ENCODE measurements around the gene GAL3ST1.
A peak's percentile ranks its signal among the peaks of the same experiment; 100 is the strongest.
"Not testable (repeated sequence)": the region's sequence is repeated elsewhere in the genome, so short reads cannot be mapped to it uniquely, and the experiment has no call there.

GAL3ST1 gene

GRCh38 chr22:30606455-30607299 is 32.2 kb upstream of the GAL3ST1 start, which contains the start of gene TCN2:
TSS of gene TCN2 (plus strand) at chr22:30607174. CDS start at chr22:30607332, 158 bp downstream.
- ATAC-seq (replicated peaks) (peak; percentile 70), DNase-seq (no peak)
- no peaks in the 10 kb centered on the region for H3K9me3 Mint-ChIP-seq
- H3K4me3 Mint-ChIP-seq, result peak within 1 kb of the TSS; percentile 69 to 92
- peak within 1 kb of the TSS; percentile 17 to 87 for H3K27ac Mint-ChIP-seq
- H3K27me3 Mint-ChIP-seq, result peaks cover 6 to 17% of the 10 kb centered on the region in 2 donors
- H3K36me3 Mint-ChIP-seq (ENCODE audit: insufficient read depth), result no peaks in the 10 kb centered on the region
- H3K4me1 Mint-ChIP-seq (ENCODE audit: low read depth in 2 of 2), result peaks cover 12 to 15% of the 10 kb centered on the region in 2 donors

- DNase-seq (peak; percentile 29 to 35 (median 32)), ATAC-seq (replicated peaks) (peak; percentile 62)
- Mint-ChIP-seq H3K9me3 (no peaks in the 10 kb centered on the region), H3K27me3 (peaks cover 6 to 13% of the 10 kb centered on the region in 2 donors), H3K4me3 (peak overlapping the region; percentile 25 to 92), H3K27ac (peak overlapping the region; percentile 19 to 20), H3K4me1 (ENCODE audit: low read depth in 2 of 2) (peaks cover 12 to 15% of the 10 kb centered on the region in 2 donors), H3K36me3 (ENCODE audit: insufficient read depth) (no peaks in the 10 kb centered on the region)
Observed at GRCh38 chr22:30605449-30606110, 31.1 kb upstream of the GAL3ST1 start.

- Mint-ChIP-seq H3K27me3 (peaks cover 5 to 6% of the 10 kb centered on the region in 2 donors), H3K9me3 (no peaks in the 10 kb centered on the region), H3K27ac (no peak overlapping the region), H3K4me1 (ENCODE audit: low read depth in 2 of 2) (peaks cover 12 to 15% of the 10 kb centered on the region in 2 donors), H3K4me3 (no peak overlapping the region), H3K36me3 (ENCODE audit: insufficient read depth) (no peaks in the 10 kb centered on the region)
- no peak for ATAC-seq (replicated peaks)
- no peak for DNase-seq
Observed at GRCh38 chr22:30604723-30605122, 30.3 kb upstream of the GAL3ST1 start.

GRCh38 chr22:30603801-30604200 is 29.3 kb upstream of the GAL3ST1 start:
- H3K4me1 Mint-ChIP-seq (ENCODE audit: low read depth in 2 of 2), result peaks cover 12 to 13% of the 10 kb centered on the region in 2 donors
- H3K27ac Mint-ChIP-seq, result no peak overlapping the region
- DNase-seq, result no peak
- no peak for ATAC-seq (replicated peaks)
- H3K36me3 Mint-ChIP-seq (ENCODE audit: insufficient read depth), result no peaks in the 10 kb centered on the region
- H3K4me3 Mint-ChIP-seq, result no peak overlapping the region
- H3K27me3 Mint-ChIP-seq, result peaks cover 0 to 6% of the 10 kb centered on the region in 2 donors
- H3K9me3 Mint-ChIP-seq, result no peaks in the 10 kb centered on the region

GRCh38 chr22:30602049-30602448 is 27.6 kb upstream of the GAL3ST1 start:
- peak; percentile 30 for ATAC-seq (replicated peaks)
- H3K27me3 Mint-ChIP-seq, result peaks cover 0 to under 1% of the 10 kb centered on the region in 2 donors
- no peak for DNase-seq
- no peak overlapping the region for H3K4me3 Mint-ChIP-seq
- H3K27ac Mint-ChIP-seq, result no peak overlapping the region
- peaks cover 8% of the 10 kb centered on the region in 2 donors for H3K4me1 Mint-ChIP-seq (ENCODE audit: low read depth in 2 of 2)
- H3K9me3 Mint-ChIP-seq, result no peaks in the 10 kb centered on the region
- no peaks in the 10 kb centered on the region for H3K36me3 Mint-ChIP-seq (ENCODE audit: insufficient read depth)

GRCh38 chr22:30601464-30601863 is 27.0 kb upstream of the GAL3ST1 start:
- no peak overlapping the region for H3K27ac Mint-ChIP-seq
- H3K36me3 Mint-ChIP-seq (ENCODE audit: insufficient read depth), result no peaks in the 10 kb centered on the region
- H3K27me3 Mint-ChIP-seq, result no peaks in the 10 kb centered on the region
- ATAC-seq (replicated peaks) (no peak), DNase-seq (no peak)
- no peaks in the 10 kb centered on the region for H3K9me3 Mint-ChIP-seq
- H3K4me3 Mint-ChIP-seq, result no peak overlapping the region
- H3K4me1 Mint-ChIP-seq (ENCODE audit: low read depth in 2 of 2), result peaks cover 5 to 6% of the 10 kb centered on the region in 2 donors

GRCh38 chr22:30600921-30601320 is 26.5 kb upstream of the GAL3ST1 start:
- ATAC-seq (replicated peaks) (no peak), DNase-seq (no peak)
- no peak overlapping the region for H3K27ac Mint-ChIP-seq
- no peaks in the 10 kb centered on the region for H3K27me3 Mint-ChIP-seq
- no peak overlapping the region for H3K4me3 Mint-ChIP-seq
- peaks cover 5 to 6% of the 10 kb centered on the region in 2 donors for H3K4me1 Mint-ChIP-seq (ENCODE audit: low read depth in 2 of 2)
- H3K9me3 Mint-ChIP-seq, result no peaks in the 10 kb centered on the region
- H3K36me3 Mint-ChIP-seq (ENCODE audit: insufficient read depth), result no peaks in the 10 kb centered on the region

- Mint-ChIP-seq H3K4me1 (ENCODE audit: low read depth in 2 of 2) (no peaks in the 10 kb centered on the region), H3K27ac (no peak overlapping the region), H3K4me3 (no peak overlapping the region), H3K36me3 (ENCODE audit: insufficient read depth) (no peaks in the 10 kb centered on the region), H3K9me3 (no peaks in the 10 kb centered on the region), H3K27me3 (no peaks in the 10 kb centered on the region)
- no peak for ATAC-seq (replicated peaks)
- DNase-seq, result no peak
Observed at GRCh38 chr22:30598986-30599385, 24.5 kb upstream of the GAL3ST1 start.

- Mint-ChIP-seq H3K4me3 (no peak overlapping the region), H3K27ac (no peak overlapping the region), H3K9me3 (no peaks in the 10 kb centered on the region), H3K4me1 (ENCODE audit: low read depth in 2 of 2) (no peaks in the 10 kb centered on the region), H3K36me3 (ENCODE audit: insufficient read depth) (no peaks in the 10 kb centered on the region), H3K27me3 (peaks cover 7 to 12% of the 10 kb centered on the region in 2 donors)
- no peak for ATAC-seq (replicated peaks)
- DNase-seq, result no peak
Observed at GRCh38 chr22:30596886-30597285, 22.4 kb upstream of the GAL3ST1 start.

- no peak for DNase-seq
- H3K4me1 Mint-ChIP-seq (ENCODE audit: low read depth in 2 of 2), result no peaks in the 10 kb centered on the region
- H3K27ac Mint-ChIP-seq, result no peak overlapping the region
- no peak for ATAC-seq (replicated peaks)
- no peak overlapping the region for H3K4me3 Mint-ChIP-seq
- H3K36me3 Mint-ChIP-seq (ENCODE audit: insufficient read depth), result no peaks in the 10 kb centered on the region
- no peaks in the 10 kb centered on the region for H3K9me3 Mint-ChIP-seq
- peaks cover 7 to 12% of the 10 kb centered on the region in 2 donors for H3K27me3 Mint-ChIP-seq
Observed at GRCh38 chr22:30596199-30596598, 21.7 kb upstream of the GAL3ST1 start.

- not testable (repeated sequence) for H3K9me3 Mint-ChIP-seq; H3K4me3 Mint-ChIP-seq; ATAC-seq (replicated peaks); H3K27ac Mint-ChIP-seq; H3K4me1 Mint-ChIP-seq (ENCODE audit: low read depth in 2 of 2); DNase-seq
- Mint-ChIP-seq H3K36me3 (ENCODE audit: insufficient read depth) (peaks cover 20% of the 10 kb centered on the region), H3K27me3 (peaks cover 7 to 12% of the 10 kb centered on the region in 2 donors)
Observed at GRCh38 chr22:30592360-30592713, 17.9 kb upstream of the GAL3ST1 start.

- Mint-ChIP-seq H3K4me1 (ENCODE audit: low read depth in 2 of 2) (peaks cover 0 to 6% of the 10 kb centered on the region in 2 donors), H3K9me3 (no peaks in the 10 kb centered on the region), H3K27me3 (peaks cover 7 to 12% of the 10 kb centered on the region in 2 donors), H3K27ac (no peak within 1 kb of the TSS), H3K4me3 (no peak within 1 kb of the TSS), H3K36me3 (ENCODE audit: insufficient read depth) (peaks cover 26% of the 10 kb centered on the region)
- peak; percentile 99 for ATAC-seq (replicated peaks)
- DNase-seq, result peak; percentile 93 to 96 (median 94)
Observed at GRCh38 chr22:30591588-30592359, 17.3 kb upstream of the GAL3ST1 start, which contains the start of gene PES1. TSS of gene PES1 (minus strand) at chr22:30591910. CDS start at chr22:30591833, 77 bp downstream.

GRCh38 chr22:30591191-30591587 is 16.7 kb upstream of the GAL3ST1 start:
- H3K4me3 Mint-ChIP-seq, result no peak overlapping the region
- H3K36me3 Mint-ChIP-seq (ENCODE audit: insufficient read depth), result peaks cover 32% of the 10 kb centered on the region
- no peak for ATAC-seq (replicated peaks)
- no peak overlapping the region for H3K27ac Mint-ChIP-seq
- peaks cover 7 to 12% of the 10 kb centered on the region in 2 donors for H3K27me3 Mint-ChIP-seq
- no peak for DNase-seq
- H3K9me3 Mint-ChIP-seq, result no peaks in the 10 kb centered on the region
- H3K4me1 Mint-ChIP-seq (ENCODE audit: low read depth in 2 of 2), result peaks cover 0 to 6% of the 10 kb centered on the region in 2 donors
